ENCODE data around the gene SUSD1.

The SUSD1 gene

DNA sequence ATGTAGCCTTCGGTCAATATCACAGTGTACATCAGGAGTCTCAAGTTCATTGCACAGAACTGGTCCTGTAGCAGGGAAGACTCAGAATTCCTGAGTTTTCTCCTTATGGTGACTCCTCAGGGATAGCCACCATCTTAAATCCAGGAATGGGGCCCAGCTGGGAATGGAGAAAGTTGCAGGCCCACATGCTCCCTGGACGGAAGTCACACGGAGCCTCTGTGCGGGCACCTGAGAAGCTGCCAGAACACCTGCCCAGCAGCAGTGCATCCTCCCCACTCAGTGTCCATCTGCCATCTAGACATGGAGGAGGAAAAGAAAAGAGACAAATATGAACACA is 133.9 kb downstream of the SUSD1 start:
- no peak overlapping the region for H3K4me3 ChIP-seq (ENCODE audit: low read length)
- no peak for DNase-seq (ENCODE audit: low read depth)
- TF ChIP-seq, protein P1, sequence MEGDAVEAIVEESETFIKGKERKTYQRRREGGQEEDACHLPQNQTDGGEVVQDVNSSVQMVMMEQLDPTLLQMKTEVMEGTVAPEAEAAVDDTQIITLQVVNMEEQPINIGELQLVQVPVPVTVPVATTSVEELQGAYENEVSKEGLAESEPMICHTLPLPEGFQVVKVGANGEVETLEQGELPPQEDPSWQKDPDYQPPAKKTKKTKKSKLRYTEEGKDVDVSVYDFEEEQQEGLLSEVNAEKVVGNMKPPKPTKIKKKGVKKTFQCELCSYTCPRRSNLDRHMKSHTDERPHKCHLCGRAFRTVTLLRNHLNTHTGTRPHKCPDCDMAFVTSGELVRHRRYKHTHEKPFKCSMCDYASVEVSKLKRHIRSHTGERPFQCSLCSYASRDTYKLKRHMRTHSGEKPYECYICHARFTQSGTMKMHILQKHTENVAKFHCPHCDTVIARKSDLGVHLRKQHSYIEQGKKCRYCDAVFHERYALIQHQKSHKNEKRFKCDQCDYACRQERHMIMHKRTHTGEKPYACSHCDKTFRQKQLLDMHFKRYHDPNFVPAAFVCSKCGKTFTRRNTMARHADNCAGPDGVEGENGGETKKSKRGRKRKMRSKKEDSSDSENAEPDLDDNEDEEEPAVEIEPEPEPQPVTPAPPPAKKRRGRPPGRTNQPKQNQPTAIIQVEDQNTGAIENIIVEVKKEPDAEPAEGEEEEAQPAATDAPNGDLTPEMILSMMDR (IDR thresholded peaks at IDR 0.05; ENCODE audit: insufficient read depth, low read depth, low read length, missing control alignments): no peak

DNA sequence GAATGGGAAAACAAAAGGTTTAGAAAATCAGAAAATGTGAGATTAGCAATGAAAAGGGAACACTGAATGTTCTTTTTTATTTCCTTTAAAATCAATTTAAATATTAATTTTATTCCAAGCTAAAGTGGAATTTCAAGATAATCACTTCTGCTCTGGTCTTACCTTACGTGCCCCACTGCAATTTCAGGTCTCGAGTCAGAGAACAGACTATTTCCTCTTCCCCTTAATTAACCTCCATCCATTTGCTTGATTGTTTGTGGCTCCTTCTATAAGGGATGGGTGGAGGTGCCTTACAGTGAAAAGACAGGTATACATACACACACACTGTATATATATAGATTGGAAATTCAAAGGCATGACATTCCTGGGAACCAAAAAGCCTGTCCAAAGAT is 137.1 kb downstream of the SUSD1 start:
- TF ChIP-seq, protein P1 (IDR thresholded peaks at IDR 0.05; ENCODE audit: insufficient read depth, low read depth, low read length, missing control alignments): no peak
- DNase-seq (ENCODE audit: low read depth): no peak
- no peak overlapping the region for H3K4me3 ChIP-seq (ENCODE audit: low read length)

DNA sequence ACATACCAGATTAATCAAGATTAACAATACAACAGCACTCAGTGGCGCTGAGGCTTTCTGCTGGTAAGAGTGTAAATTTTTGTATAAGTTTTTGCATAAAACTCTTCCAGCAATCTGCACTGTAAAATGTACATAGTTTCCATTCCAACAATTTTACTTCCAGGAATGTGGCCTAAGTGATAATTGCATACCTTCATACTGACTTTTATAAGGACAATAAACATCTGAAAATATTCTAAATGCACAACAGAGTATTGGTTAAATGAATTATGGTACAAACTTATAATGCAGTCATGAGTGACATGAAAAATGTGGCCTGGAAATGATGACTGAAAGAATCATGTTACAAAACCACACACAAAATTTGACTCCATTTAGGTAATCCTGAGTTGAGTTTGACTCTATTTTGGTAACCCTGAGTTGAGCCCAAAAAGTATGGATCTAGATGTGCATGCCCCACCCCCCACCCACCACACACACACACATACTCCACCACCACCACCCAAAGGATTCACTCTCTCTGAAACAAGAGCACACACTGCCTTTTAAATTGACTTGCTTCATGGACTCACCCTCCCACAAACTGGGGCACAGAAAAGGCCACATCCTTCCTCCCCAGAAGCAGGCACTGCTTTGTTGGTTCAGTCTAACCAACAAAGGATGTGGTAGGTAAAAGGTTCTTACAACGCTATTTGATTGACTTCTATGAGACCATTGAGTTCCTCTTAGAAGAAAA is 137.6 kb downstream of the SUSD1 start:
- H3K4me3 ChIP-seq (ENCODE audit: low read length): no peak overlapping the region
- TF ChIP-seq, protein P1 (IDR thresholded peaks at IDR 0.05; ENCODE audit: insufficient read depth, low read depth, low read length, missing control alignments): no peak
- no peak for DNase-seq (ENCODE audit: low read depth)

DNA sequence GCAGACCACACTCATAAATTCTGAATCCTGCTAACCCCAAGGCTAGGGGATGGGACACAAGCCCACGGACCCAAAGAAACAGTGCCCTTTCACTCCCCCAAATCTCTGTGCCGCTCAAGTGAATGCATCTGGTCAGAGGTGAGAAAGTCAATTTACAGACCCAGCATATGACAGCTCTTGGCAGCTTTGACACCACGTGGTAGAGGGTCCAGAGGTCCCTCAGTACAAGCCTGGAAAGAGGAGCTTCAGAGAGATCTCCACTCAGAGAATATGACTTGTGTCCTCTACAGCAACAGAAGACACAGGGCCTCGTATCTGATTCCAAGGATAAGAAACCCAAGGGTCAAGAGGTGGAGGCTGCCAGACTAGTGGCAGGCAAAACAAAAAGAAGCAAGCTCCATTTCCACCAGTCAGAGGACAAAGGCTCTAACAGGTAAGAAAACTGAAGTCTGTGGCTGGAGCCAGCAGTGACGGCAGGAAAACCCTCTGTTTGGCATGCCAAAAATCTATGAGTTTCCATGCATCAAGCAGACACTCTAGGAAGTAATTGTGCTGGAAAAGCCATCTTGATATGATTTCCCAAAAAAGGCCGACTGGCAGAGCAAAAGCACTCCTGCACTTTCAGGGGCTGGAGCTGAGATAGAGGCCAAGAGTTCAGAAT is 139.8 kb downstream of the SUSD1 start:
- no peak overlapping the region for H3K4me3 ChIP-seq (ENCODE audit: low read length)
- TF ChIP-seq, protein P1 (IDR thresholded peaks at IDR 0.05; ENCODE audit: insufficient read depth, low read depth, low read length, missing control alignments): no peak
- DNase-seq (ENCODE audit: low read depth): no peak

DNA sequence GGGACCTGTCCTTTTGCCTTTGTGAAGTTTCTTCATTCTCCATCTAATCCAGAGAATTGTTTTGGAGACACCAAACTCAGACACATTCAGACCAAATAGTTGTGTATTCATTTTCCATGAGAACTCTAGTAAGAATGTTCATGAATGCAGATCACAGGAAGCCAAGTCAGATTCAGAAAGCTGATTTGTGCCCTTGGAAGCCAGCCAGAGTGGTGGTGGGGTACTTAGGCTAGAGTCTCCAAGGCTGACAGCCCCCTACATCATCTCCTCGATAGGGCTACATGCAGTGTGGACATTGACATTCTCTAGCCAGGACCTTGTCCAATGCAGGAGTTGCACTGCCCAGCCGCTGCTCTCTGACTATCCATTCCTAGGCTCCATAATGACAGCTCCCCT is 140.9 kb downstream of the SUSD1 start:
- DNase-seq (ENCODE audit: low read depth): no peak

DNA sequence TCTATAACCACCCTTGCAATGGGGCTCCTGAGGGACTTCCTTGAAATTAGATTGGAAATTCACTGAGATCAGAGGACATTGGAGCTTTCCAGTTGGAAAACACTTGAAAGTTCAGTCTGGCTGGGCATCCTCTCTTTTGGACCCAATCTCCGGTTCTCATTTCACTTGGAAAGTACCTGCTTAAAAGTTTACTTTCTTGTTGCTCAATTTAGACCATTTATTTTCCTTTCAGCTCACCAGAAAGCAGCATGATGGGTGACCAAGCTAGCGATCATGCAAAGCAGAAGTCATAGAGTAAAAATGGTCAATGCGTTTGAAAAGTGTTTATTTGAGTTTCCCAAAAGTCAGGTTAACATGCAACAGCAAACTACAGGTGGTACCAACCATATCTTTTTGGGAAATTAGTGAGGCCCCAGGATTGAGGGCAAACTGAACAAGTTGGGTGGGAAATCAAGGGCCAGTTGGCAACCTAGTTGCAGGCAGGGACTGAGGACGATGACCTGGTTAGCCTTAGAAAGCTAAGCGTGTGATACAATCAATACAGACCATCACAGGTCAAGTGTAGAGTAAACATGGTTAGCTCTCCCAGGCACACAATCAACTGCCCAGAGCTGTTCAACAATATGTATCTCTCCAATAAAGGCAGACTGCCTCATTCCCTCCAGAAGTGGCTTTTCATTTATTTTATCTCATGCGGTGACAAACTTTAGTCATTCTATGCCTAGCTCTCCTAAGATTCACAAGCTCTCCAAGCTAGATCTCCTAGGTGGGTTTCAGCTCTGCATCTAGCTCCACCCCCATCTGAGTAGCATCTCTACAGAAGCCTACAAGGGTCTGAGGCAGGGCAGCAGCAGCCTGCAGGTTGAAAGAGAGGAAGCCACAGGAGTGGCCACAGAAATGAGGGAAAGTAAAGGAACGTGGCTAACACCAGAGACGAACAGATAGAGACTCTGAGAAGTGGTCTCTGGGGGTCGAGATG is 141.6 kb downstream of the SUSD1 start:
- TF ChIP-seq, protein P1 (IDR thresholded peaks at IDR 0.05; ENCODE audit: insufficient read depth, low read depth, low read length, missing control alignments): no peak
- no peak for DNase-seq (ENCODE audit: low read depth)
- no peak overlapping the region for H3K4me3 ChIP-seq (ENCODE audit: low read length)

More for the DNA sequence above, 140.9 kb downstream of the SUSD1 start:
- H3K4me3 ChIP-seq (ENCODE audit: low read length): no peak overlapping the region
- TF ChIP-seq, protein P1 (IDR thresholded peaks at IDR 0.05; ENCODE audit: insufficient read depth, low read depth, low read length, missing control alignments): no peak

Measured in epithelial cell of esophagus (primary cell).